ENCODE measurements around the gene PIGK.

Gene PIGK

GRCh38 chr1:77095236-77095635, 124.0 kb downstream of the PIGK start:
- DNase-seq (ENCODE audit: extremely low spot score) = peak; percentile 61
- ChIA-PET CTCF (interaction anchor here (0.7 kb wide), 1 partner anchor 10 kb away, joined by 4 read pairs; no protein-coding TSS in a partner anchor), POLR2A (no interaction called here)
- no peak for TF ChIP-seq CTBP1 (IDR thresholded peaks at IDR 0.05; ENCODE audit: borderline replicate concordance)
- peak; percentile 87 for TF ChIP-seq PKNOX1 (IDR thresholded peaks at IDR 0.05)

DNA sequence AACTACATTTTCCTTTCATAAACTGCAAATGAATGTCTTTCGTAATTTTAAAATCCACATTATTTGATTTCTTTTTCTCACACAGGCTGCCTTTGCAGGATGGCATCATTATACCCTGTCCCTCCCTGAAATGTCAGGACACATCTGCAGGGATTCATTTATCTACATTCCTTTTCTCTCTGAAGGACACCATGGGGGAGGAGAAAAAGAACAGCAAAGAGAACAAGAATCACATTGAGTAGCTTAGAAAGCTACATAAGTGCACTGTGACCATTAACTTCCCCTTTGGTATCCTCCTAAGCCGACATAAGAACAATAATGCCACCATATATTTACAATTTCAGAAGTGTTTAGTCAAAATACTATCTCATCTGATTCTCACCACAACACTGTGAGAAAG, 129.5 kb downstream of the PIGK start:
- POLR2A ChIA-PET = no interaction called here
- no peak for DNase-seq (ENCODE audit: extremely low spot score)
- CTCF ChIA-PET = no interaction called here
- no peak for TF ChIP-seq ZNF384 (IDR thresholded peaks at IDR 0.05)
- no peak for TF ChIP-seq BHLHE40 (IDR thresholded peaks at IDR 0.05; ENCODE audit: borderline replicate concordance)
- TF ChIP-seq SUZ12 (IDR thresholded peaks at IDR 0.05) = no peak
- no peak for TF ChIP-seq ARNT (IDR thresholded peaks at IDR 0.05)
- TF ChIP-seq FOXM1 (IDR thresholded peaks at IDR 0.05; ENCODE audit: borderline replicate concordance) = no peak
- no peak for TF ChIP-seq TARDBP (IDR thresholded peaks at IDR 0.05)
- no peak for TF ChIP-seq NFRKB (IDR thresholded peaks at IDR 0.05)
- no peak for TF ChIP-seq CTBP1 (IDR thresholded peaks at IDR 0.05; ENCODE audit: borderline replicate concordance)
- TF ChIP-seq SP1 (IDR thresholded peaks at IDR 0.05) = no peak
- TF ChIP-seq FOXA1 (IDR thresholded peaks at IDR 0.05) = no peak
- no peak for TF ChIP-seq ELF4 (IDR thresholded peaks at IDR 0.05)

DNA sequence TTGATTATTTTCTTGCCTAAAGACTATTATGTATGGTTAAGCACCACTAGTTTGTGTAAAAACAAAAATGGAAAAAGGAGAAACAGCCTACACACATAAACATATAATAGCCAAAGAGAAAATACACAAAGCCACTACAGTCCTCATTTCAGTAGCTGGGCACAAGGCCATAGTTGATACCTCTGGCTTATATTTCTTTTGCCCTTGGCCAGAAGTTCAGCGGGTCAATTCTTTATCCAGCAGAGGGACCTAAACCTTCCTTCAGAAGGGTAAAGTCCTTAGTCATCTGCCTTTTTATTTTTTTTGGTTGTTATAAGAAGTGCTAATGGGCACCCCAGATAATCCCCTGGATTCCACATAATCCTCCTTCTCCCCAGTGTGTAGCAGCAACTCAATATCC, 134.1 kb downstream of the PIGK start:
- POLR2A ChIA-PET = no interaction called here

DNA sequence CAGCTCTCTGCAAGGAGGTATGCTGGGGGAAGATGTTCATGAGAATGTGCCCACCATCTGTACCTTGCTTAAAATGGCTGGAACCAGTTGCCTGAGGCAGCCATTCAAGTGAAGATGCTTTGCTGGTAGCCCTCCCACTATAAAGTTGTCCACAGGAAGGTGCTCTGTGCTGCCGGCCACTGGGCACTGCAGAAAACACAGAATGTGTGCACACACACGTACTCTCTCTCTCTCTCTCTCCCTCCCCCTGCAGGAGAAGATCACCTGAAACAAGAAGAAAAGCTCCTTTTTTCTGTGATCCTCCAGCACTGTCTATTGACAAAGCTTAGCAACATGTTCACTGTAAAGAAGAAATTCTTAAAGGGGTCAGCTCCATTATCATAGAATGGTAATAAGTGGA, 134.8 kb downstream of the PIGK start:
- TF ChIP-seq NFRKB (IDR thresholded peaks at IDR 0.05) (no peak), SUZ12 (IDR thresholded peaks at IDR 0.05) (no peak), ARNT (IDR thresholded peaks at IDR 0.05) (no peak), HDGF (IDR thresholded peaks at IDR 0.05; ENCODE audit: borderline replicate concordance) (no peak), TARDBP (IDR thresholded peaks at IDR 0.05) (no peak), SP1 (IDR thresholded peaks at IDR 0.05) (no peak), L3MBTL2 (conservative IDR thresholded peaks at IDR 0.05) (no peak), BHLHE40 (IDR thresholded peaks at IDR 0.05; ENCODE audit: borderline replicate concordance) (no peak), ELF4 (IDR thresholded peaks at IDR 0.05) (no peak), FOXA1 (IDR thresholded peaks at IDR 0.05) (no peak), FOXK2 (IDR thresholded peaks at IDR 0.05) (no peak), FOXM1 (IDR thresholded peaks at IDR 0.05; ENCODE audit: borderline replicate concordance) (no peak), ZNF384 (IDR thresholded peaks at IDR 0.05) (no peak), CTBP1 (IDR thresholded peaks at IDR 0.05; ENCODE audit: borderline replicate concordance) (no peak), LEF1 (IDR thresholded peaks at IDR 0.05; ENCODE audit: borderline replicate concordance) (no peak), PKNOX1 (IDR thresholded peaks at IDR 0.05) (no peak)
- no peak for DNase-seq (ENCODE audit: extremely low spot score)
- CTCF ChIA-PET = no interaction called here
- POLR2A ChIA-PET = no interaction called here

More for the DNA sequence above, 134.1 kb downstream of the PIGK start:
- TF ChIP-seq ZNF384 (IDR thresholded peaks at IDR 0.05) = no peak
- TF ChIP-seq ELF4 (IDR thresholded peaks at IDR 0.05) = no peak
- TF ChIP-seq PKNOX1 (IDR thresholded peaks at IDR 0.05) = no peak
- no peak for TF ChIP-seq CTBP1 (IDR thresholded peaks at IDR 0.05; ENCODE audit: borderline replicate concordance)
- no peak for TF ChIP-seq BHLHE40 (IDR thresholded peaks at IDR 0.05; ENCODE audit: borderline replicate concordance)
- TF ChIP-seq TARDBP (IDR thresholded peaks at IDR 0.05) = no peak
- TF ChIP-seq LEF1 (IDR thresholded peaks at IDR 0.05; ENCODE audit: borderline replicate concordance) = no peak
- TF ChIP-seq SP1 (IDR thresholded peaks at IDR 0.05) = no peak
- TF ChIP-seq L3MBTL2 (conservative IDR thresholded peaks at IDR 0.05) = no peak
- no peak for TF ChIP-seq FOXM1 (IDR thresholded peaks at IDR 0.05; ENCODE audit: borderline replicate concordance)
- no peak for TF ChIP-seq ARNT (IDR thresholded peaks at IDR 0.05)
- TF ChIP-seq FOXA1 (IDR thresholded peaks at IDR 0.05) = no peak
- no peak for TF ChIP-seq NFRKB (IDR thresholded peaks at IDR 0.05)
- no peak for TF ChIP-seq FOXK2 (IDR thresholded peaks at IDR 0.05)
- TF ChIP-seq HDGF (IDR thresholded peaks at IDR 0.05; ENCODE audit: borderline replicate concordance) = no peak
- no peak for TF ChIP-seq SUZ12 (IDR thresholded peaks at IDR 0.05)
- CTCF ChIA-PET = no interaction called here
- DNase-seq (ENCODE audit: extremely low spot score) = no peak

DNA sequence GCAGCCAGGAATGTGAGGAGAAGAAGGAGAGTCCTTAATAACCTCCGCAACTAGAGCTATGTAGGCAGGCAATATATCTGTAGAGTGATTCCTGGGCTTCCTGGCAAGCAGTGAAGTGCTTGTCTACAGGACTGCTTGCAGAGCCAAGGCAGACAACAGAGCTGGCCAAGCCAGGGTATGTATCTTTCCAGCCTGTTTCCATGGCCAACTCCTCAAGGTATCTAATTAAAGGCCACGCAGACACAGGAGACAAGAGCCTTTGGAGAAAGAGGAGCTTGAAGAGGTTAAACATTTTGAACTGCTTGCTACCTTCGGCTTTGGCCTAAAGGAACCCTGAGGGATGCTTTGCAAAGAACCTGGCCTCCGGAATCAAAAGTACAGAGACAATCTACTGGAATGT, 137.4 kb downstream of the PIGK start:
- POLR2A ChIA-PET = no interaction called here
- no peak for TF ChIP-seq NFRKB (IDR thresholded peaks at IDR 0.05)
- TF ChIP-seq CTBP1 (IDR thresholded peaks at IDR 0.05; ENCODE audit: borderline replicate concordance) = no peak
- CTCF ChIA-PET = no interaction called here
- no peak for DNase-seq (ENCODE audit: extremely low spot score)

DNA sequence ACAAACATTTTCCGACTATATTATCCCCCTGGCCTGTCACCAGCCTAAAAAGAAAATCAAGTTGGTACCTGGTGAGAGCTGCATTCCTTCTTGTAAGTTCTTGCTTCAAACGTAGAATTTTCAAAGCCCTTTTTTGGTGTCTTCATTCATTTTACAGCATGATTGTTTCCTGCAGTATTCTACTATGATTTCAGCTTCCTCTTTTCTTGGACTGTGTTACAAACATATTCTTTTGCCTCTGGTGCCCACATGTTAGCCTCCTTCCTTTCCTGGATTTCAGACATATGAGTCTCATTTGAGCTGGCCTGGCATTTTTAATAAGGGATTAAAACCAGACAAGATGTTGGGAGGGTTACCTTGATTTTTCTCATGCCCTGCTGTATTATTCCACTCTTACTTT, 142.5 kb downstream of the PIGK start:
- DNase-seq (ENCODE audit: extremely low spot score) = no peak
- TF ChIP-seq FOXK2 (IDR thresholded peaks at IDR 0.05) (no peak), LEF1 (IDR thresholded peaks at IDR 0.05; ENCODE audit: borderline replicate concordance) (no peak), BHLHE40 (IDR thresholded peaks at IDR 0.05; ENCODE audit: borderline replicate concordance) (no peak), ELF4 (IDR thresholded peaks at IDR 0.05) (no peak), HDGF (IDR thresholded peaks at IDR 0.05; ENCODE audit: borderline replicate concordance) (no peak), ZNF384 (IDR thresholded peaks at IDR 0.05) (no peak), NFRKB (IDR thresholded peaks at IDR 0.05) (no peak), PKNOX1 (IDR thresholded peaks at IDR 0.05) (no peak), FOXM1 (IDR thresholded peaks at IDR 0.05; ENCODE audit: borderline replicate concordance) (no peak), TARDBP (IDR thresholded peaks at IDR 0.05) (no peak), FOXA1 (IDR thresholded peaks at IDR 0.05) (no peak)
- CTCF ChIA-PET = no interaction called here
- POLR2A ChIA-PET = no interaction called here

Data from HEK293T (cell line).